IMR-90 (cell line): ENCODE data around the gene SAP30BP. TPM values are rescaled to one million over a fixed set of nuclear protein-coding genes. Genes with fewer than 3 reads are reported as not detected.
A peak's percentile ranks its signal among the peaks of the same experiment; 100 is the strongest.

Source experiments
- ATAC-seq: fragments of 200-7000 bp; cut with Tn5 transposase; 2 replicates; pipeline ENCODE4 v1.9.1; 2020; ENCODE audit warnings: low read depth, mild to moderate bottlenecking, moderate library complexity
- BruUV-seq: library from RNA; stranded (reverse); fragments of 400-500 nt; replicated peaks from 2 replicates; lab custom pipeline; 2021; lab: Mats Ljungman, UMichigan
- CTCF ChIA-PET: fragments of 300-600 bp; formaldehyde crosslinking; extraction: SDS; loops from one replicate; lab custom pipeline; 2021; ENCODE audit warnings: antibody characterized with exemption; lab: Yijun Ruan, JAX
- POLR2A ChIA-PET: fragments of 300-600 bp; sonication (Branson Sonifier 250); formaldehyde crosslinking; loops from one replicate; lab custom pipeline; 2022; ENCODE audit warnings: antibody characterized with exemption; ENCODE audit not compliant: unreplicated experiment; lab: Charles Lee
- DNase-seq: peaks from one replicate; pipeline ENCODE4 v3.0.0; 2013
- H2AFZ ChIP-seq: replicated peaks from 2 replicates; pipeline ENCODE3; 2013; ENCODE audit warnings: low read length, mild to moderate bottlenecking; ENCODE audit not compliant: poor library complexity
- H2AK5ac ChIP-seq: 2 replicates; pipeline ENCODE4 v1.6.1; 2013; ENCODE audit warnings: low read depth, low read length, inconsistent platforms
- H2AK9ac ChIP-seq: replicated peaks from 2 replicates; pipeline ENCODE3; 2013; ENCODE audit warnings: mild to moderate bottlenecking, low read depth, low read length, moderate library complexity; ENCODE audit not compliant: poor library complexity
- H2BK120ac ChIP-seq: 2 replicates; pipeline ENCODE4 v1.6.1; 2013; ENCODE audit warnings: low read depth, low read length, inconsistent platforms
- H2BK15ac ChIP-seq: 3 replicates; pipeline ENCODE4 v1.6.1; 2013; ENCODE audit warnings: low read depth, low read length, inconsistent platforms
- H2BK20ac ChIP-seq: 2 replicates; pipeline ENCODE4 v1.6.1; 2013; ENCODE audit warnings: low read depth, mild to moderate bottlenecking, inconsistent platforms, low read length, moderate library complexity
- H2BK5ac ChIP-seq: 2 replicates; pipeline ENCODE4 v1.6.1; 2013; ENCODE audit warnings: mild to moderate bottlenecking, low read depth, low read length, inconsistent platforms; ENCODE audit not compliant: poor library complexity, severe bottlenecking
- H3K14ac ChIP-seq: replicated peaks from 2 replicates; pipeline ENCODE4 v1.6.1; 2013; ENCODE audit warnings: low read depth, low read length, inconsistent platforms
- H3K18ac ChIP-seq: 2 replicates; pipeline ENCODE4 v1.6.1; 2013; ENCODE audit warnings: low read depth, low read length, control low read depth
- H3K23ac ChIP-seq: 2 replicates; pipeline ENCODE4 v1.6.1; 2013; ENCODE audit warnings: low read depth, low read length, inconsistent platforms
- H3K27ac ChIP-seq: 2 replicates; pipeline ENCODE4 v1.5.1; 2013; ENCODE audit warnings: mild to moderate bottlenecking, control low read depth, low read length; ENCODE audit not compliant: insufficient read depth
- H3K27me3 ChIP-seq: 2 replicates; pipeline ENCODE4 v1.6.1; 2013; ENCODE audit warnings: low read length; ENCODE audit not compliant: control insufficient read depth, insufficient read depth
- H3K36me3 ChIP-seq: 2 replicates; pipeline ENCODE4 v1.6.1; 2013; ENCODE audit warnings: low read length, mixed read lengths; ENCODE audit not compliant: control insufficient read depth, insufficient read depth
- H3K4ac ChIP-seq: 2 replicates; pipeline ENCODE4 v1.6.1; 2013; ENCODE audit warnings: low read depth, low read length, inconsistent platforms
- H3K4me1 ChIP-seq: 2 replicates; pipeline ENCODE4 v1.6.1; 2013; ENCODE audit warnings: low read length, mixed read lengths; ENCODE audit not compliant: control insufficient read depth, insufficient read depth
- H3K4me2 ChIP-seq: 2 replicates; pipeline ENCODE4 v1.6.1; 2013; ENCODE audit warnings: low read depth, mild to moderate bottlenecking, control low read depth, low read length, moderate library complexity
- H3K4me3 ChIP-seq: 2 replicates; pipeline ENCODE4 v1.5.1; 2013; ENCODE audit warnings: low read depth, mild to moderate bottlenecking, control low read depth, low read length, moderate library complexity; ENCODE audit not compliant: insufficient read depth
- H3K56ac ChIP-seq: 2 replicates; pipeline ENCODE4 v1.6.1; 2013; ENCODE audit warnings: low read length, inconsistent platforms; ENCODE audit not compliant: insufficient read depth; ENCODE audit errors: extremely low read depth
- H3K79me1 ChIP-seq, 2 experiments: 2 replicates each; pipeline ENCODE4 v1.6.1; 2013; ENCODE audit warnings: low read length in 2 of 2, inconsistent platforms in 1 of 2, low read depth in 1 of 2
- H3K9ac ChIP-seq: 2 replicates; pipeline ENCODE4 v1.6.1; 2013; ENCODE audit warnings: low read depth, low read length, control low read depth
- H3K9me1 ChIP-seq: 2 replicates; pipeline ENCODE4 v1.6.1; 2013; ENCODE audit warnings: low read length, inconsistent platforms; ENCODE audit not compliant: insufficient read depth
- H3K9me3 ChIP-seq: 2 replicates; pipeline ENCODE4 v1.6.1; 2013; ENCODE audit warnings: low read length; ENCODE audit not compliant: control insufficient read depth, insufficient read depth
- H4K20me1 ChIP-seq: 2 replicates; pipeline ENCODE4 v1.6.1; 2013; ENCODE audit warnings: low read length, inconsistent platforms; ENCODE audit not compliant: insufficient read depth
- H4K5ac ChIP-seq: 2 replicates; pipeline ENCODE4 v1.6.1; 2013; ENCODE audit warnings: mild to moderate bottlenecking, low read depth, low read length, control low read depth
- H4K8ac ChIP-seq, 2 experiments: 2 replicates each; pipeline ENCODE4 v1.6.1; 2013; ENCODE audit warnings: low read depth in 2 of 2, low read length in 2 of 2, control low read depth in 1 of 2, inconsistent platforms in 1 of 2
- H4K91ac ChIP-seq: 2 replicates; pipeline ENCODE4 v1.6.1; 2013; ENCODE audit warnings: low read depth, low read length, inconsistent platforms; ENCODE audit not compliant: insufficient read depth
- BHLHE40 ChIP-seq: fragments of 150-350 bp; IDR thresholded peaks from 2 replicates; pipeline ENCODE4 v1.6.1; 2016; ENCODE audit warnings: mild to moderate bottlenecking, low read depth, low read length
- CEBPB ChIP-seq: IDR thresholded peaks from 2 replicates; pipeline ENCODE4 v1.6.1; 2012; ENCODE audit warnings: low read depth, low read length, improper control_type of control experiment
- CHD1 ChIP-seq: IDR thresholded peaks from 2 replicates; pipeline ENCODE4 v1.6.1; 2012; ENCODE audit warnings: low read depth, low read length, improper control_type of control experiment
- ELK1 ChIP-seq: fragments of 150-350 bp; IDR thresholded peaks from 2 replicates; pipeline ENCODE4 v1.6.1; 2016; ENCODE audit warnings: low read depth, mild to moderate bottlenecking, low read length, moderate library complexity, borderline replicate concordance
- FOS ChIP-seq: fragments of 150-350 bp; IDR thresholded peaks from 2 replicates; pipeline ENCODE4 v1.6.1; 2016; ENCODE audit warnings: low read depth, low read length
- MAFK ChIP-seq: IDR thresholded peaks from 2 replicates; pipeline ENCODE4 v1.6.1; 2012; ENCODE audit warnings: low read depth, low read length, improper control_type of control experiment
- MXI1 ChIP-seq: IDR thresholded peaks from 2 replicates; pipeline ENCODE4 v1.6.1; 2012; ENCODE audit warnings: low read depth, mild to moderate bottlenecking, low read length, moderate library complexity, borderline replicate concordance
- NFE2L2 ChIP-seq: fragments of 150-350 bp; IDR thresholded peaks from 2 replicates; pipeline ENCODE4 v1.6.1; 2016; ENCODE audit warnings: low read depth, mild to moderate bottlenecking, low read length
- RAD21 ChIP-seq: IDR thresholded peaks from 2 replicates; pipeline ENCODE4 v1.6.1; 2012; ENCODE audit warnings: low read length, improper control_type of control experiment
- RCOR1 ChIP-seq: IDR thresholded peaks from 2 replicates; pipeline ENCODE4 v1.6.1; 2012; ENCODE audit warnings: mild to moderate bottlenecking, low read length, improper control_type of control experiment; ENCODE audit not compliant: insufficient replicate concordance
- RFX5 ChIP-seq: IDR thresholded peaks from 2 replicates; pipeline ENCODE4 v1.8.0; 2012; ENCODE audit warnings: low read depth, mild to moderate bottlenecking, low read length, moderate library complexity
- SMC3 ChIP-seq: fragments of 150-350 bp; IDR thresholded peaks from 2 replicates; pipeline ENCODE4 v1.6.1; 2016; ENCODE audit warnings: low read depth, mild to moderate bottlenecking, antibody characterized with exemption, low read length, moderate library complexity
- WGBS, 2 experiments: methylation state at CpG; one replicate each; pipeline versions ENCODE4 v1.1.5 to v1.1.7; 2013; ENCODE audit warnings: missing lambda C conversion rate in 2 of 2; ENCODE audit not compliant: insufficient read length in 1 of 2; ENCODE audit errors: extremely low coverage in 2 of 2; 5-methylcytosine and 5-hydroxymethylcytosine counted together
- dilution Hi-C: fragments of 300-500 bp; cut with HindIII; formaldehyde crosslinking; loops from one replicate; pipeline ENCODE4 v1.14.3; 2018; ENCODE audit warnings: low sequenced_read_pairs; ENCODE audit not compliant: unreplicated experiment
- in situ Hi-C: fragments of 300-500 bp; cut with MboI; formaldehyde crosslinking; loops from 3 replicates; pipeline ENCODE4 v1.14.3; 2019; ENCODE audit warnings: low sequenced_read_pairs, inconsistent platforms, mixed read lengths
- intact Hi-C: fragments of 100-400 bp; cut with micrococcal nuclease; formaldehyde crosslinking; loops from 2 replicates; pipeline ENCODE4 v1.10.0; 2022
- polyA plus RNA-seq, 3 experiments: library from polyadenylated mRNA; depleted of rRNA; stranded (reverse); fragments of >200 nt; gene quantifications; 2 replicates each; pipeline ENCODE4 v1.2.3, GENCODE V29; 2012; ENCODE audit warnings: low replicate concordance in 1 of 3
- total RNA-seq: library from RNA; depleted of rRNA; stranded (reverse); fragments of >200 nt; gene quantifications from 2 replicates; pipeline ENCODE4 v1.2.3, GENCODE V29; 2012
- TF ChIP-seq, protein P1 (sequence below): fragments of 150-350 bp; IDR thresholded peaks from 2 replicates; pipeline ENCODE4 v1.6.1; 2017; ENCODE audit warnings: mild to moderate bottlenecking, antibody characterized with exemption, low read length, low read depth

Gene SAP30BP
- total and polyA plus RNA-seq, 2 of the 4 experiments (the other 2 are of a cell fraction): 70.4 to 139 TPM

GRCh38 chr17:75752405-75752709 lies 85.2 kb downstream of the SAP30BP start:
- no TSS peak for BruUV-seq
- ChIA-PET POLR2A (no interaction called here), CTCF (no interaction called here)
- Histone ChIP-seq H3K9me3 (no peaks in the 10 kb centered on the region), H3K27ac (no peak overlapping the region), H4K5ac (no peak overlapping the region), H3K79me1 (no peaks in the 10 kb centered on the region), H3K4ac (no peak overlapping the region), H4K8ac (no peak overlapping the region), H2AFZ (peak overlapping the region; percentile 32), H3K9me1 (0 out of 2 replicates have a peak, but pooled peaks cover 3% of the 10 kb centered on the region), H2BK15ac (no peak overlapping the region), H3K4me1 (peaks cover 6% of the 10 kb centered on the region), H3K36me3 (no peaks in the 10 kb centered on the region), H3K27me3 (no peaks in the 10 kb centered on the region; the same call in 1 of the 2 replicates), H3K23ac (no peak overlapping the region), H4K20me1 (no peaks in the 10 kb centered on the region), H2BK120ac (no peak overlapping the region), H2AK5ac (no peak overlapping the region), H3K14ac (no peak overlapping the region), H3K4me3 (no peak overlapping the region), H2BK20ac (no peak overlapping the region), H3K18ac (no peak overlapping the region), H3K9ac (no peak overlapping the region), H2BK5ac (no peak overlapping the region), H3K56ac (no peak overlapping the region), H4K91ac (no peak overlapping the region), H3K4me2 (no peak overlapping the region), H2AK9ac (peak overlapping the region; percentile 78)
- WGBS, 2 experiments: 88% methylated on average over 5 of the region's 10 CpGs; no CpG with 5 or more reads in 1 of the 2 experiments
- intact Hi-C loops (no loop called here), in situ Hi-C loops (no loop called here), dilution Hi-C loops (no loop called here)
- ATAC-seq (no peak), DNase-seq (no peak)
- TF ChIP-seq RCOR1 (no peak), RFX5 (no peak), BHLHE40 (no peak), ELK1 (no peak), FOS (no peak), MAFK (no peak), RAD21 (no peak), MXI1 (no peak), NFE2L2 (no peak), CHD1 (no peak), SMC3 (no peak), CEBPB (no peak)
- TF ChIP-seq, protein P1, sequence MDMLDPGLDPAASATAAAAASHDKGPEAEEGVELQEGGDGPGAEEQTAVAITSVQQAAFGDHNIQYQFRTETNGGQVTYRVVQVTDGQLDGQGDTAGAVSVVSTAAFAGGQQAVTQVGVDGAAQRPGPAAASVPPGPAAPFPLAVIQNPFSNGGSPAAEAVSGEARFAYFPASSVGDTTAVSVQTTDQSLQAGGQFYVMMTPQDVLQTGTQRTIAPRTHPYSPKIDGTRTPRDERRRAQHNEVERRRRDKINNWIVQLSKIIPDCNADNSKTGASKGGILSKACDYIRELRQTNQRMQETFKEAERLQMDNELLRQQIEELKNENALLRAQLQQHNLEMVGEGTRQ: no peak
